ENCODE results near the gene OR9A2.

The OR9A2 gene, protein sequence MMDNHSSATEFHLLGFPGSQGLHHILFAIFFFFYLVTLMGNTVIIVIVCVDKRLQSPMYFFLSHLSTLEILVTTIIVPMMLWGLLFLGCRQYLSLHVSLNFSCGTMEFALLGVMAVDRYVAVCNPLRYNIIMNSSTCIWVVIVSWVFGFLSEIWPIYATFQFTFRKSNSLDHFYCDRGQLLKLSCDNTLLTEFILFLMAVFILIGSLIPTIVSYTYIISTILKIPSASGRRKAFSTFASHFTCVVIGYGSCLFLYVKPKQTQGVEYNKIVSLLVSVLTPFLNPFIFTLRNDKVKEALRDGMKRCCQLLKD

DNA sequence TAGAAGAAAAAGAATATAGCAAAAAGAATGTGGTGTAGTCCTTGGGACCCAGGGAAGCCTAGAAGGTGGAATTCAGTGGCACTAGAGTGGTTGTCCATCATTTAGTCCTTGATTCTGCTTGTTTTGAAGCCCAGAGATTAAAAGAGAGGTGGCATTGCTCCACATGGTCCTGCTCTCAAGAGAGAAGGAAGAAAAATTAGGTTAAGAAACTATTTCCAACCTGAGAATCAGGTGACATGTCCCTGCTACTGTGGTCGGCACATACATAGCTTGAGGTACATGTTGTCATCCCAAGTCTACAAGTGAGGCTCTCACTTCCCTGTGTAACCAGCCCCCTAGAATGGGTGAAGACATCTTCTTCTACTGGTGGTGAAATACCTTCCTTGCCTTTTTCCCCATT, at the start of gene OR9A2:
Gene OR9A2 (minus strand): TSS at position 101 of the 400 bp plus-strand sequence. CDS start 0 bp downstream, at position 101.
- no peak for DNase-seq

DNA sequence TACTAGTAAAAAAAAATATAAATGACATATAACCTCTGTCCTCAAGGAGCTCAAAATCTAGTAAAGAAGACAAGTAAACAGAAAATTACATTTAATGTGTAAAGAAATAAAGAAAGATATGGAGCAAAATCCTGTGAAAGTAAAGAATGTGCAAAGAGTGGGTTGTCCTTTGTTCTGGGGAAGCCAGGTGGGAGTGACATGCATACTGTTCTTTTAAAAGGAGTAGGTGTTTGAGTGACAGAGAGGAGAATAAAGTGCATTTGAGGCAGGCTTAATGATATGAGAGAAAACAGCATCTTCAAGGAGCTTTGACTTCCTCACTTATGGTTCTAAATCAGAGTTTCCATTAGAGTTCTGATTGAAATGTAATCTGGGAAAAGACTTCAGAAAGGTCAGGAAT, 47.2 kb upstream of the OR9A2 start:
- DNase-seq, result no peak

DNA sequence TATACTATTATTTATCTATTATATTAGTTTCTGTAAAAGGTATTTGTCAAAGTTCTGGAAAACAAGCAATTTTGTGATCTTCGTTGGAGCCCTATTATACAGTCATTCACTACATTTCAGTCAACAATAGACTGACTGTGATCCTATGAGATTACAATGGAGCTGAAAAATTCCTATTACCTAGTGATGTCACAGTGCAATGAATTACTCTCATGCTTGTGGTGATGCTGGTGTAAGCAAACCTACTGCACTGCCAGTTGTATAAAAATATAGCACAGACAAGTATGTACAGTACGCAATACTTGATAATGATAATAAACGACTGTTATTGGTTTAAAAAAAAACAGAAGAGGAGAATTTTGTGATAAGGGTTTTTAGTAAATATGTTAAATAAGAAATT, 46.6 kb upstream of the OR9A2 start:
- no peak for DNase-seq

DNA sequence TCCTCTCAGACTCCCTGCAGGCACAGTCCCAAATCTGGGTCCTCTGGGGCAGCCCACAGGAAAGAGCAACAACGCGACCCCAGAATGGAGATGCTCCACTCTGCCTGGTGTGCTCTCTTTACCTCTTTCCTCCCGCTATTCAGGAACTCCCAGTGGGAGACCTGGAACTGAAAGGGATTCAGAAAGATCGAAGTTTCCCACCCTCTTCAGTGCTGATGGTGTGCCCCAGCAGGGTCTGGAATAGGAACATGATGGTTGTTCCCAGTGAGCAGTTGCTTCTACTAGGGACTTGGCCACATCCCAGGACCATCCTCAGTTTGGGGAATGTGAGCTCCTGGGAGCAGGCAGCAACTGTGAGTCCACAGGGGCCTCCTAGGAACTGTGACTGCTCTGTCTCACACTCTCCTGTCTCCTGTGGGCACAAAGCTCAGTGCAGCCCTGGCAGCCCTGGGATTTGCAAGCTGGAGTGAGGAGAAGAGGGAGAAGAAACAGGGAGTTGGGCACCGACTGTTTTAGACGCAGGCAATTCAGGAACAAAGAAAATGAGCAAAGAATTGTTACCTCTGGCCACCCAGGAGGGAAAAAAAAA, 43.1 kb upstream of the OR9A2 start:
- no peak for DNase-seq

DNA sequence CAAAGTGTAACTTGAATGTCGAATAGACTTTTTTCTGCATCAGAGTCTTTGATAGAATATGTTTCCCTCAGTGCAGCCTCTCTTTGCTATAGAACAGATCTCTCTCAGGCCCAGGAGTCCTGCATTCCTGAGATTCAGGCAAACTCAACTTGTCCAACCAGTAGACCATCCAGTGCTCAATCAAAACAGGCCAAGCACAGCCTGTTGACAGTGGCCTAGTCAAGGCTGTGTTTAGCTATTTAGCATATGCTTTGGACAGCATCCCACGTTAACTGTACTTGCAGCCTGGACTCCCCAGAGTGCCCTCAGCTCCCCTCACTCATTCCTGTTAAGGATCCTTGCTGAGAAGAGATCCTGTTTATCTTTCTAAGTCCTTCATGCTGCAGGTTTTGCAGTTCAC, 41.5 kb upstream of the OR9A2 start:
- no peak for DNase-seq

DNA sequence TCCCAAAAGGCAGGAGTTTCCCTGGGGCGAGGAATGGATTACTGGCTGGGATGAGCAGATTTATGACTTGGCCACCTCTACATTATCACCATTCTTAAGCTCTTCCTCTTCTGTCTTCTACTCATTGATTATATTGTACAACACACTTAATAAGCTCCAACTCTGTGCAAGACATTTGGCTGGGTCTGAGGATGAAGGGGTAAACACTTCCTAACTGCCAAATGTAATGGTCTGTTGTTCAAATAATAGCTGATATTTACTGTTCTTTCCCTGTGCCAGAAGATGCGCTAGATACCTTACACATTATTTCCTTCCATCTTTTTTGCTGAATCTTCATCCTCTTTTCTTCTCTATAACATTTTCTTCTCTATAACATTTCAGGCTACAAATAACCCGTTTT, 36.8 kb upstream of the OR9A2 start:
- no peak for DNase-seq

DNA sequence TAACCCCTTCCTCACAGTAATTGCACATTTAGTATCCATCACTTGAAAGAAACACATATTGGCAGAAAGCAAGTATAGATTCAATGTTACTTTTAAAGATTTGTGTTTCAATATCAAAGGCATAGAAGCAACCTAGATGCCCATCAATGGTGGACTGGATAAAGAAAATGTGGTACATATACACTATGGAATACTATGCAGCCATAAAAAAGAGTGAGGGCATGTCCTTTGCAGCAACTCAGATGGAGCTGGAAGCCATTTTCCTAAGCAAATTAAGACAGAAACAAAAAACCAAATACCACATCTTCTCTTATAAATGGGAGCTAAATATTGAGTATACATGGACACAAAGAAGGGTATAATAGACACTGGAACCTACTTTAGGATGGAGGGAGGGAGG, 28.8 kb upstream of the OR9A2 start:
- no peak for DNase-seq

DNA sequence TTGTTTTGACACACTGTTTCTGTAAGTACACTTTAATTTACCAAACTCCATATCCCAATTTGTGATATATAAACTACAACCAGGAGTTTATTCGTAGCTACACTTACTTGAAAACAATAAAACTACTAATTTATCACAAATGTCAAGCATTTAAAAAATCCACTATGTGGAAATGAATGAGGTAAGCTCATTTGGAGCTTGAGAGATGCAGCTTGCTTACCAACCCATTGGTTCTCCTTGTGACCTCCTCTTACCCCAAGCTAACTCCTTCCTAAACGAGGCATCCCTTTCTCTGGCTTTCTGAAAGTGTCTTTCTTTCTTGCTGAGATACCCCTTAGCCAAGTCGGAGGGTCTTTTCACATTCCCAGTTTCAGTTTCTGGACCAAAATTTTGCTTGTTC, 27.7 kb upstream of the OR9A2 start:
- no peak for DNase-seq

DNA sequence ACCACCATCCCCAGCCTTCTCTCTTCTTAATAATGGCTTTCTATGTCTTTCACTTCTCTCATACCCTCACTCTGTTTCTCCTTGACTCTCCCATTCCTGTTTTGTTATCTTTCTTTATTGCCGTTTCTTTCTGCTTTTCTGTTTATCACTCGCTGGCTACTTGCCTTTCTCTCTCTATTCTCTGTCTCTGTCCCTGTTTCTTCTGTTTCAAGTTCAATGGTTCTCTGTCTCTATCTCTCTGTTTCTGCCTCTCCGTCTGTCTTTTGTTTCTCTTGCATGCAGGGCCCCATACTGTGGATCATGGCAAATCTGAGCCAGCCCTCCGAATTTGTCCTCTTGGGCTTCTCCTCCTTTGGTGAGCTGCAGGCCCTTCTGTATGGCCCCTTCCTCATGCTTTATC, 25.1 kb upstream of the OR9A2 start, which contains the start of gene OR6V1:
Gene OR6V1 (plus strand): TSS at position 301 of the 400 bp plus-strand sequence. CDS start 0 bp downstream, at position 301.
- no peak for DNase-seq

DNA sequence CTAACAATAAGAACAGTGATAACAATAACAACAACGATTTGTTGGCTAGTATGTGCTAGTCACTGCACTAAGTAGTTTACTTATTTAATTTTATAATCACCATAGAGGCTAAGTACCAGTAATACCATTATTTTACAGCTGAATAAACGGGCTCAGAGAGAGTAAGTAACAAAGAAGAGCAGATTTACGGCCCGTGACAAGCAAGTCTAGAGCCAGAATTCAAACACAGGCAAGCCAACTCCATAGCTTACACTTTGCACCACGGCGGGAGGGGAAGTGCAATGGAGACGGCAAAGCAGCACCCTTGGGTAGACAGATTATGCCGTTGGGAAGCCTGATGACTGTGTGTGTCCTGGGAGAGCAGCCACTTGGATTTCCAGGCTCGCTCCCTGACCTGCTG, 24.0 kb upstream of the OR9A2 start:
- no peak for DNase-seq

DNA sequence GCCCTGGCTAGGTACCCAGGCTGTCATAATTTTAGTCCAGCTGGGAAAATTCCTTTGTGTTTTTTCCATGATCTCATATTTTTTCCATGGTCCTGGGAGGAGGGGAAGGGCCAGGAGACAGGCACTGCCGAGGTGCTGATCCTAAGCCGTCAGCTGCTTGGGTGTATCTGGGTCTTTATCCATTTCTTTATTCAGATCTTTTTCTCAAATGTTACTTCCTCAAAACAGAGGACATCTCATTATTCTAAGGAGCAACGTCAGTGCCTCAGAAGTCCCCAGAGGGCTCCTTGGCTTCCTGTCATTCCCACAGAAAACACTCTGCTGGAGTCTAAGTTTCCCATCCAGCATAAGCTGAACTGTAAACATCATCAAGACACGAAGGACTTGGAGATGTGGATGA, 22.4 kb upstream of the OR9A2 start:
- DNase-seq, result no peak

DNA sequence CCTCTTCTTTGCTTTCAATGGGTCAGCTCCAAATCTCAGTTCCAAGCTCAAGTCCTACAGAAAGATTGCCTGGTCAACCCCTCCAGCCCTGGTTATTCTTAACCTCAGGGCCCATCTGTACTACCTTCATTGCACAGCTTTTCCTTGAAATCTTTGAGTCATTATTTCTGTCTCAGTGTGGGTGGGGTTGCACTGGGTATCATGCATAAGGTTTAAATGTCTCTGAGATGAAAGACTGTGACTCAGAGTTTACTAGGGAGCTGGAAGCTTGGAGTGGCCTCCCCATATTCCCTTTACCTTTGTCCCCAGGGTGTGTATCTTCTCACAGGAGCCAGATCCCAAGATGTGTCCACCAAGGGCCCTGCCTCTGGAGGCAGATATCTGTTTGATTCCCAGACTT, 21.9 kb upstream of the OR9A2 start:
- DNase-seq, result no peak

DNA sequence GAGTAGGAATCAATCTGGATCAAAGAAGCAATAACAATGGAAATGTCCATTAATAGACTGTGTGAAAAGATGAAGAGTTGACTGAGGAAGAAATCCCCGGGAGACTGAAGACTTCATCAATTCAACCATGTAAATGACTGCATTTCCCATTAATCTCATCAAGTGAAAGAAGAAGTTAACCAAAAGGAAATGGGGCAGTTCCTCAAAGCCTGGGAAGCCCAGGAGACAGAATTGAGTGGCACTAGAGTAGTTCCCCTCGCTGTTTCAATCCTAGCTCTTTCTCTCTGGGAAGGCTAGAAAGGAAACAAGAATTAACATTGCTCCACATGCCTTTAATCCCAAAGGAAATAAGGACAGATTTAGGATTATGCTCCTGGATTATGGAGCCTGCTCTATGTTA, 20.4 kb upstream of the OR9A2 start:
- no peak for DNase-seq

DNA sequence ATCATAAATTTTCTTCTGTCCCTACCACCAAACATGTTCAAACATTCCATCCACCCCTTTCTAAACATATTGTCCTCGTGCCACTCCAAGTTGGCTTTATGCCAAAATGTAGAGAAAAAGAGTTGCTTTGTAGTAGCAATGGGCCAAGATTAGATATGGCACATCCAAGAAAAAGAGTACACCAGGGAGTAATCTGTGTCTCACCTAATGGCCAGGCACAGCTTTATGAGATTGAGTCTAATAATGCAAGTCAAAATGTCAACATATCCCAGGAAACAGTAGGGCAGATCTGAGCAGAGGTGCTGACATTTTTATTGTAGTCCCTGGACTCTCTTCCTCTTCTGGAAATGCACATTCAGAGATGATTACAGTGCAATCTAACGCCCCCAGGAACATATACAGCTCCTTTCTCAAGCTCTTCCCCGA, 19.5 kb upstream of the OR9A2 start:
- DNase-seq, result no peak

DNA sequence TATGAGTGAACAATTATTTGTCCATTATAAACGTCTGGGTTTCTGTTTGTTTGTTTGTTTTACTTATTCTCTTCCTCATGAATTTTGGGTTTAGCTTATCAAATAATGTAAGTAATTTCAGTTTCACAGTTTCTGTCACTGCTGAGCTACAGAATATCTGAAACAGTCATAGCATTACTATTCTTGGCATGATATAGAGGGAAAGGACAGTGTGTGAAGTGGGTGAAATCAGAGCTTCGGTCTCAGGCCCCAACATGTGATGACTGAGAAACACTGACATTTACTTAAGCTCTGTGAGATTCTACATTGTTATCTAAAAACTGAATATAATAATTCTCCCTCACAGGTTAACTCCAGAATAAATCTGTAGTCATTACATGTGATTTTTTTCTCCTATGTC, 16.5 kb upstream of the OR9A2 start:
- no peak for DNase-seq

DNA sequence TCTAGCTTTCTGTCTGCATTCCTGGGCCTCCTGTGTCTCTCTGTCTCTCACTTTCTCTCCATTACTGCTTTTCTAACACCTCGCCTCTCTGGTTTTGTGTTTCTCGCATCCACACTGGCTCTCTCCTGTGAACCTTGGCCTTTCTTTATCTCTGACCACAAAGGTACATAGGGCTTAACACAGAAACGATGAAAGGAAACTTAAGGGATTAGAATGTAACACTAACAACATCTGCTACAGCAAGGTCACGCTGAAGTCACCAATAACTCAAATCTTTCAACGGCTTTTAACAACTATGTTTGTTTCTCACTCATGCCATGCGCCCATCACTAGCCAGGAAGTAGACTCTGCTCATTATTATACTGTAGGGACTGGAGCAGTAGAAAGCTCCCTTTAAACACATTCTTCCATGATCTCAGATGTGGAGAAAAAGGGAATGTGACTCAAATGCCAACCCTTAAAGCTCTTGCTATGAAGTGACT, 15.9 kb upstream of the OR9A2 start:
- DNase-seq, result no peak

DNA sequence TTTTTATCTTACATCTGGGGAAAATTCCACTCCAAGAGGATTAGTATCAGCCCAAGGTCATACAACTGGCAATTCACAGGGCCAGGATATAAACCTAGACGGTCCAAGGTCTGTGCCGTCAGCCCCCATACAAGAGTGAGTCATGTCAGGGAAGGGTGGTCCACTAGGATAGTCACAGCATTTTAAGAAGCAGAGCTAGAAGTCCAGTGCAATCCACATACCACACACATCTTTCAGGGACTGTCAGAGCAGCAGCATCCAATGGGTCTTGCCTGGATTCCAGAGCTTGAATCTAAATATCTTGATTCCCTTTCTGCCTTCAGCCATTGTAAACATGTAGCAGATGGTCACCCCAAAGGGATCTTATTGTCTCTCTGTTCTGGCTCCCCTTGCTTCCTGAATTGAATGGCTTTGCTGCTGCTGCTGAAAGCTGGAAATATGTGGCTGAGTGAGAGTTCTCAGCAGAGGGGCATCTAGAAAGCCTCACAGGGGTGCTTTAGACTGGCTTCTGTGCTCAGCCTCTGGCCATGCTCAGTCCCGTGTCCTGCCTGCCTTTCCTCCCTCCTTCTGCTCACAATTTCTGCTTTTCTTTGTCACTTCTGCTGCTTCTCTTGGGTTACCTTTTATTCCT, 15.3 kb upstream of the OR9A2 start:
- DNase-seq, result no peak

DNA sequence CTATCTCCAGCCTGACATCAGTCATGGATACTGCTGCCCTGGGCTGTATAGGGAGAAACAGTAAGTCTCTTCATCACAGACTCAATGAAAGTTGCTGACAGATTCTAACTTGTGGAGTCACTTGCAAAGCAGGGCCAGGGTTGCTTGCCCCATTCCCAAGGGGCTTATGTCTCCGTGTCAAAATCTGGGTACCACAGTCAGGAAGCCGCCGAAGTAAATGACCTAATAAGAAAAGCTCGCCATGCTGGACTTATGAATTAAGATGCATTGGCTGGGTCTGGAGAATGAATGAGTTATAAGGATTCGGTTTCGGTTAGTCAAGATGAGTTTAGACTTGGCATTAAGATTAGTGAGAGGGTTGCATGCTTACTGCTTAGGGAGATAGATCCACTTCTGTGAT, 14.4 kb upstream of the OR9A2 start:
- no peak for DNase-seq

DNA sequence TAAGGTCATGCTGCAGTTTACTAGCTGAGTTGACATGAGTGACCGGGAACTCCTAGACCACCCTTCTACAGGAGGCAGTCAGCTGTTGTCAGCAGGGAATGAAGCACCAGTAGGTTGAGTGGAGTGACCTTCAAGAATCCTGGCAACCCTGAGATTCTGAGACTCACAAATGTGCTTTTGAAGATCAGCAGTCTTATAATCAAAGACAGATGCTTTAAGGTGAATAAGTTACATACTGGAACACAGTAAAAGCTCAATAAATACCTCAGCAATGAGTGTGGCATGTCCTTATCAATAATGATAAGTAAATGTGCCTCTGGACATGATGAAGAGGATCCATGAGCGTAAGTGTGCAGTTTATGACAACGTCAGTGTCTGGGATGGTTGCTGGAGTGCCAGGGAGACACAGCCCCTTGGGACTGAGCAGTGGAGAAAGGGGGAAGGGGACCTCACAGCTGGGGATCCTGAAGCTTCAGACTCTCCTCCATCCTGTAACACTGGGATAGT, 13.3 kb upstream of the OR9A2 start:
- no peak for DNase-seq

DNA sequence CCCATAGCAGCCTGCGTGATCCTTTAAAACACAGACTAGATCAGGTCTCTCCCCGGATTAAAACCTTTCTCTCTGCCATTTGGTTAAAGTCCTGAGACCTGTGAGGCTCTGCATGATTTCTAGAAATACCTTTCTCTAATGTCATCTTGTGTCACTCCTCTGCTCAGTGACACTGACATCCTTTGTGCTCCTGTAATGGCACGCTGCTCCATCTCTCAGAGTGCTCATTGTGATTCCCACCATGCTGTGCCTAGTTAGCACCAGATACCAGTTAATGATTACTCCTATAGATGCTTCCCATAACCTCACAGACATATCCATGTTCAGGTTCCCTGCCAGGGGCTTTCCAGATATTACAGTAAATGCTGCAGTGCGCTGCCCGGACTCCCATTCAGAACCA, 11.7 kb upstream of the OR9A2 start:
- DNase-seq, result no peak

DNA sequence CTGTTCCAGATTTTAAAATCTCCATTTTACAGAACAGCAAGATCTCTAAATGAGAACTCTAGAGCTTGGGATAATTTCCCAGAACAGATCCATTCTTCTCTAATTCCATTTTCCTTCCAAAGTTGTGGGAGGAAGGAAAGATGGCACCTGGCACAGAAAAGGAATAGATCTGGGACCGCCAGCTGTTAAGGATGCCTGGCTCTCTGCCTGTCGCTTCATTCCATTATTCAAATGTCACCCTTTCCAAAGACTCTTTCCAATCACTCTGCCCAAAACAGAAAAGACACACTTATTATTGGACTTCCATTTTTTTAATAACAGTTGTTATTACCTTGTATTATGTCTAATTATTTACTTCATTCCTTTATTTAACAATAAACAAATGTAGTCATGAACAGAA, 751 bp upstream of the OR9A2 start:
- no peak for DNase-seq

DNA sequence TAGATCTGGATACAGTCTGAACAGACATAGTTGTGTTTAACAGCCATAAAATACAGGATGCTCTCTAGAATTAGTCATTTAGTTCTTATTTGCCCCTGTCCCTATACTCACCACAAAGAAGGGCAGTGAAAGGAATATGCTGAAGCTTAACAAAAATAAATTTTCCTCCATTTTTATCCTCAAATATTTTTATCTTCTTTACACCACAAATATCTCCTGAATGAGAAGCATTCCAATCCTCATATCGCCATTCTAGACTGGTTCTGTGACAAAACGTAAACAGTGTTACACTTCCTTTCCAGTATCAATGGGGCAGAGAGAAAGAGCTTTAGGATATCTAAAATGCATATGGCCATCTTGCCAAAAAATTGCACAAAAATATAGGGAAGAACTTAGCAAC, 1.6 kb downstream of the OR9A2 start:
- no peak for DNase-seq

DNA sequence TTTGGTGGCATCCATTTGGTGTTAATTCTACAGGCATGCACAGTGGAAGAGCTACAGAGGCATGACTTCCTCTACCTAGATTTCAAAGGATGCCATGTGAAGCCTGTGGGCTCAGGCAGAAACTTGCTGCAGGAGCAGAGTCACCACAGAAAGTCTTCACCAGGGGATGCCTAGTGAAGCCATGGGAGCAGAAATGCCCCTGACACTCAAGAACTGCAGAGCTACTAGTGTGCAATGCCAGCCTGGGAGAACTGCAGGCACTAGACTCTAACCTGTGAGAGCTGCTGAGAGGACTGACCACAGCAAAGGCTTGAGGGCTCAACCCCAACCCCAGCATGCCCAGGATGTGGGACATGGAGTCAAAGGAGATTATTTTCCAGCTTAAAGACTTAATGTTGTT, 3.9 kb downstream of the OR9A2 start:
- no peak for DNase-seq

DNA sequence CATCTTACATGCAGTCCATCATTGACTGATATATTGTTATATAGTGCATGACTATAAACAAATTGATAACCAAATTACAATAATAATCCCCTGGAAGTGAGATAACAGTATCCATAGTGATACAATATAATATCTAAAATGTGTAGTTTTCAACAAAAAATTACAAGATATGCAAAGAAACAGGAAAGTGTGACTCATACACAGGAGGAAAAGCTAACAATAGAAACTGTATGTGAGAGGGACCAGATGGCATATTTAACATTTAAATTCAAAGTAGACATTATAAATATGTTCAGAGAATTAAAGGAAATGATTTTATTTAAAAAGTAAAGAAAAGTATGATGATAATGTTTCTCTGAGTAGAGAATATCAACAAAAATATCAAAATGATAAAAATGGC, 8.0 kb downstream of the OR9A2 start:
- no peak for DNase-seq
